GM18520 (cell line): ENCODE data around the gene PICALM.

Experiments used
- ATAC-seq: cut with Tn5 transposase; IDR thresholded peaks from one replicate; pipeline ENCODE4 v1.9.1; 2021; ENCODE audit not compliant: unreplicated experiment

Gene PICALM

GRCh38 chr11:86079421-86079820 lies 10.5 kb upstream of the PICALM start:
- ATAC-seq, result no peak

GRCh38 chr11:86073948-86074347 lies 5.1 kb upstream of the PICALM start:
- no peak for ATAC-seq

GRCh38 chr11:86072211-86072610 lies 3.3 kb upstream of the PICALM start:
- ATAC-seq, result no peak

GRCh38 chr11:86070142-86071056 lies 1.5 kb upstream of the PICALM start:
- no peak for ATAC-seq

GRCh38 chr11:86069408-86070101 lies 671 bp upstream of the PICALM start:
- ATAC-seq, result peak; percentile 11

- ATAC-seq, result peak; percentile 5
Measured at GRCh38 chr11:86068138-86068871, 579 bp downstream of the PICALM start.

- no peak for ATAC-seq
Measured at GRCh38 chr11:86067851-86068137, 1.1 kb downstream of the PICALM start.

- ATAC-seq, result no peak
Measured at GRCh38 chr11:86067009-86067850, 1.7 kb downstream of the PICALM start.

GRCh38 chr11:86066657-86067008 lies 2.3 kb downstream of the PICALM start:
- no peak for ATAC-seq

- ATAC-seq, result no peak
Measured at GRCh38 chr11:86066033-86066432, 2.9 kb downstream of the PICALM start.

GRCh38 chr11:86064220-86064803 lies 4.6 kb downstream of the PICALM start:
- no peak for ATAC-seq

GRCh38 chr11:86063536-86063935 lies 5.3 kb downstream of the PICALM start:
- ATAC-seq, result no peak

- no peak for ATAC-seq
Measured at GRCh38 chr11:86062719-86063118, 6.2 kb downstream of the PICALM start.

- no peak for ATAC-seq
Measured at GRCh38 chr11:86061483-86062205, 7.2 kb downstream of the PICALM start.

- no peak for ATAC-seq
Measured at GRCh38 chr11:86060544-86060943, 8.3 kb downstream of the PICALM start.

- no peak for ATAC-seq
Measured at GRCh38 chr11:86058360-86058759, 10.5 kb downstream of the PICALM start.

GRCh38 chr11:86056351-86056854 lies 12.5 kb downstream of the PICALM start:
- ATAC-seq, result peak; percentile 49

- no peak for ATAC-seq
Measured at GRCh38 chr11:86052693-86053641, 15.9 kb downstream of the PICALM start.
